Panc1 (cell line): ENCODE results near the gene ADORA2A. TPM values are rescaled to one million over a fixed set of nuclear protein-coding genes. Genes with fewer than 3 reads are reported as not detected.

Experiments
- ATAC-seq: fragments of 200-7000 bp; cut with Tn5 transposase; 2 replicates; pipeline ENCODE4 v1.9.1; 2020; ENCODE audit warnings: mild to moderate bottlenecking, moderate library complexity
- BruUV-seq: library from RNA; stranded (reverse); fragments of 400-500 nt; replicated peaks from 2 replicates; lab custom pipeline; 2021; lab: Mats Ljungman, UMichigan
- CTCF ChIA-PET: fragments of 300-600 bp; sonication (Branson Sonifier 250); formaldehyde crosslinking; loops from one replicate; lab custom pipeline; 2022; ENCODE audit warnings: antibody characterized with exemption; lab: Charles Lee
- POLR2A ChIA-PET: fragments of 300-600 bp; sonication (Branson Sonifier 250); formaldehyde crosslinking; loops from one replicate; lab custom pipeline; 2022; ENCODE audit warnings: antibody characterized with exemption; lab: Charles Lee
- DNase-seq: peaks from one replicate; pipeline ENCODE4 v3.0.0-alpha.2; 2010; ENCODE audit warnings: low read depth, low spot score
- H3K27ac ChIP-seq: 2 replicates; pipeline ENCODE4 v1.5.1; 2011; ENCODE audit warnings: mild to moderate bottlenecking, low read length, inconsistent platforms
- H3K27me3 ChIP-seq: fragments of 200-500 bp; sonication (Bioruptor generic); 2 replicates; pipeline ENCODE4 v1.6.0; 2014; ENCODE audit warnings: low read length, inconsistent platforms; ENCODE audit not compliant: control insufficient read depth, insufficient read depth
- H3K36me3 ChIP-seq: fragments of 200-500 bp; sonication (Bioruptor generic); 2 replicates; pipeline ENCODE4 v1.5.1; 2014; ENCODE audit warnings: inconsistent platforms, mild to moderate bottlenecking, low read length, moderate library complexity; ENCODE audit not compliant: control insufficient read depth, insufficient read depth
- H3K4me1 ChIP-seq: 2 replicates; pipeline ENCODE4 v1.5.1; 2011; ENCODE audit warnings: inconsistent platforms, mild to moderate bottlenecking, low read length, moderate library complexity; ENCODE audit not compliant: control insufficient read depth, insufficient read depth
- H3K4me3 ChIP-seq, 2 experiments: 2 replicates each; pipeline ENCODE4 v1.5.1; 2011 to 2012; ENCODE audit warnings: low read depth in 2 of 2, low read length in 2 of 2, mild to moderate bottlenecking in 2 of 2, inconsistent platforms in 1 of 2, moderate library complexity in 1 of 2
- H3K9me3 ChIP-seq: fragments of 200-500 bp; sonication (Bioruptor generic); 2 replicates; pipeline ENCODE4 v1.5.1; 2014; ENCODE audit warnings: low read depth, mild to moderate bottlenecking, inconsistent platforms, low read length, moderate library complexity; ENCODE audit not compliant: control insufficient read depth, insufficient read depth
- CTCF ChIP-seq: fragments of 450-650 bp; IDR thresholded peaks from 2 replicates; pipeline ENCODE4 v1.5.1; 2017; ENCODE audit warnings: mild to moderate bottlenecking
- POLR2AphosphoS5 ChIP-seq: IDR thresholded peaks from 2 replicates; pipeline ENCODE4 v1.6.1; 2012; ENCODE audit warnings: mild to moderate bottlenecking, low read depth, low read length, moderate library complexity
- SIN3A ChIP-seq: IDR thresholded peaks from 2 replicates; pipeline ENCODE4 v1.6.1; 2012; ENCODE audit warnings: low read depth, mild to moderate bottlenecking, low read length, moderate library complexity, borderline replicate concordance; ENCODE audit not compliant: insufficient read depth
- TCF7L2 ChIP-seq: IDR thresholded peaks from 2 replicates; pipeline ENCODE4 v1.6.1; 2011; ENCODE audit warnings: mild to moderate bottlenecking, low read depth, low read length, inconsistent platforms
- in situ Hi-C: cut with HindIII; loops from 2 replicates; pipeline ENCODE4 v1.10.0; 2016; ENCODE audit warnings: low sequenced_read_pairs, low pct_unique_long_range_greater_than_20kb
- intact Hi-C: fragments of 100-400 bp; cut with micrococcal nuclease; formaldehyde crosslinking; loops from one replicate; pipeline ENCODE4 v1.10.0; 2022; ENCODE audit not compliant: unreplicated experiment
- total RNA-seq: library from RNA; stranded (reverse); gene quantifications from one replicate; pipeline ENCODE4 v1.2.1, GENCODE V29; 2021; ENCODE audit not compliant: unreplicated experiment
- TF ChIP-seq, protein P1 (sequence below), 2 experiments: IDR thresholded peaks; 2 replicates each; pipeline ENCODE4 v1.6.1; 2011 to 2012; ENCODE audit warnings: low read depth in 2 of 2, control low read depth in 1 of 2, low read length in 1 of 2, mild to moderate bottlenecking in 1 of 2, moderate library complexity in 1 of 2; ENCODE audit not compliant: insufficient read depth in 1 of 2

ADORA2A gene
- total RNA-seq, 1 experiment from 2014 or later: 11.5 TPM

GRCh38 chr22:24419475-24419850, 7.9 kb upstream of the ADORA2A start:
- BruUV-seq: no TSS peak
- no peaks in the 10 kb centered on the region for H3K9me3 ChIP-seq
- POLR2A ChIA-PET: interaction anchor here (0.6 kb wide), 1 partner anchor 11 kb away, joined by 3 read pairs; no protein-coding TSS in a partner anchor
- H3K36me3 ChIP-seq: no peaks in the 10 kb centered on the region
- in situ Hi-C loops: no loop called here
- peaks cover 11% of the 10 kb centered on the region for H3K4me1 ChIP-seq
- ATAC-seq (no peak), DNase-seq (no peak)
- intact Hi-C loops: no loop called here
- CTCF ChIA-PET: interaction anchor here (0.6 kb wide), 1 partner anchor 85 kb away, joined by 3 read pairs; no protein-coding TSS in a partner anchor
- H3K27ac ChIP-seq: no peak overlapping the region
- no peaks in the 10 kb centered on the region for H3K27me3 ChIP-seq
- no peak overlapping the region for H3K4me3 ChIP-seq
- TF ChIP-seq POLR2AphosphoS5 (no peak), SIN3A (no peak), CTCF (no peak), TCF7L2 (no peak)
- TF ChIP-seq, protein P1, sequence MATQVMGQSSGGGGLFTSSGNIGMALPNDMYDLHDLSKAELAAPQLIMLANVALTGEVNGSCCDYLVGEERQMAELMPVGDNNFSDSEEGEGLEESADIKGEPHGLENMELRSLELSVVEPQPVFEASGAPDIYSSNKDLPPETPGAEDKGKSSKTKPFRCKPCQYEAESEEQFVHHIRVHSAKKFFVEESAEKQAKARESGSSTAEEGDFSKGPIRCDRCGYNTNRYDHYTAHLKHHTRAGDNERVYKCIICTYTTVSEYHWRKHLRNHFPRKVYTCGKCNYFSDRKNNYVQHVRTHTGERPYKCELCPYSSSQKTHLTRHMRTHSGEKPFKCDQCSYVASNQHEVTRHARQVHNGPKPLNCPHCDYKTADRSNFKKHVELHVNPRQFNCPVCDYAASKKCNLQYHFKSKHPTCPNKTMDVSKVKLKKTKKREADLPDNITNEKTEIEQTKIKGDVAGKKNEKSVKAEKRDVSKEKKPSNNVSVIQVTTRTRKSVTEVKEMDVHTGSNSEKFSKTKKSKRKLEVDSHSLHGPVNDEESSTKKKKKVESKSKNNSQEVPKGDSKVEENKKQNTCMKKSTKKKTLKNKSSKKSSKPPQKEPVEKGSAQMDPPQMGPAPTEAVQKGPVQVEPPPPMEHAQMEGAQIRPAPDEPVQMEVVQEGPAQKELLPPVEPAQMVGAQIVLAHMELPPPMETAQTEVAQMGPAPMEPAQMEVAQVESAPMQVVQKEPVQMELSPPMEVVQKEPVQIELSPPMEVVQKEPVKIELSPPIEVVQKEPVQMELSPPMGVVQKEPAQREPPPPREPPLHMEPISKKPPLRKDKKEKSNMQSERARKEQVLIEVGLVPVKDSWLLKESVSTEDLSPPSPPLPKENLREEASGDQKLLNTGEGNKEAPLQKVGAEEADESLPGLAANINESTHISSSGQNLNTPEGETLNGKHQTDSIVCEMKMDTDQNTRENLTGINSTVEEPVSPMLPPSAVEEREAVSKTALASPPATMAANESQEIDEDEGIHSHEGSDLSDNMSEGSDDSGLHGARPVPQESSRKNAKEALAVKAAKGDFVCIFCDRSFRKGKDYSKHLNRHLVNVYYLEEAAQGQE (IDR thresholded peaks at IDR 0.05; ENCODE audit: insufficient read depth in 1 of 2, low read depth in 2 of 2, low read length in 1 of 2): no peak

GRCh38 chr22:24420072-24420976, 7.1 kb upstream of the ADORA2A start:
- H3K27me3 ChIP-seq: no peaks in the 10 kb centered on the region
- no TSS peak for BruUV-seq
- no peaks in the 10 kb centered on the region for H3K36me3 ChIP-seq
- H3K27ac ChIP-seq: no peak overlapping the region
- in situ Hi-C loops: no loop called here
- DNase-seq (no peak), ATAC-seq (peak; percentile 7)
- no peak overlapping the region for H3K4me3 ChIP-seq
- ChIA-PET POLR2A (no interaction called here), CTCF (no interaction called here)
- peaks cover 11% of the 10 kb centered on the region for H3K4me1 ChIP-seq
- intact Hi-C loops: loop anchor here (5.0 kb wide), 1 partner anchor 82 kb away; no protein-coding TSS in a partner anchor
- TF ChIP-seq CTCF: no peak
- TF ChIP-seq SIN3A: no peak
- TF ChIP-seq, protein P1 (IDR thresholded peaks at IDR 0.05; ENCODE audit: insufficient read depth in 1 of 2, low read depth in 2 of 2, low read length in 1 of 2): no peak
- TF ChIP-seq POLR2AphosphoS5: no peak
- TF ChIP-seq TCF7L2: no peak
- H3K9me3 ChIP-seq: no peaks in the 10 kb centered on the region
